ENCODE results near the gene SLC35F3. TPM values are rescaled to one million over a fixed set of nuclear protein-coding genes. Genes with fewer than 3 reads are reported as not detected.
A peak's percentile ranks its signal among the peaks of the same experiment; 100 is the strongest.

Gene SLC35F3
- total RNA-seq: under 1 TPM; 0.59 to 0.70 TPM

- Mint-ChIP-seq H3K4me1 (ENCODE audit: low read depth) (peaks cover 6% of the 10 kb centered on the region), H3K4me3 (no peak within 1 kb of the TSS), H3K9me3 (no peaks in the 10 kb centered on the region), H3K27me3 (peaks cover 49% of the 10 kb centered on the region), H3K27ac (no peak within 1 kb of the TSS), H3K36me3 (no peaks in the 10 kb centered on the region)
- ChIA-PET CTCF (no interaction called here), POLR2A (no interaction called here)
- intact Hi-C loops (cut with micrococcal nuclease): no loop called here
- DNase-seq: peak; percentile 39
These were observed at the start of gene SLC35F3 for GRCh38 chr1:233904633-233905415. Gene SLC35F3 (plus strand): TSS chr1:233904676.

- ChIA-PET CTCF (no interaction called here), POLR2A (no interaction called here)
- Mint-ChIP-seq H3K27ac (no peak overlapping the region), H3K36me3 (no peaks in the 10 kb centered on the region), H3K4me3 (no peak overlapping the region), H3K4me1 (ENCODE audit: low read depth) (no peaks in the 10 kb centered on the region), H3K27me3 (peaks cover 9% of the 10 kb centered on the region), H3K9me3 (no peaks in the 10 kb centered on the region)
- DNase-seq: no peak
- intact Hi-C loops (cut with micrococcal nuclease): no loop called here
These were observed 45.0 kb upstream of the SLC35F3 start for GRCh38 chr1:233859446-233859845.

- ChIA-PET CTCF (no interaction called here), POLR2A (no interaction called here)
- Mint-ChIP-seq H3K4me3 (no peak overlapping the region), H3K36me3 (no peaks in the 10 kb centered on the region), H3K9me3 (peaks cover 23% of the 10 kb centered on the region), H3K27ac (no peak overlapping the region), H3K27me3 (peaks cover 9% of the 10 kb centered on the region), H3K4me1 (ENCODE audit: low read depth) (no peaks in the 10 kb centered on the region)
- DNase-seq: no peak
- intact Hi-C loops (cut with micrococcal nuclease): no loop called here
These were observed 40.5 kb upstream of the SLC35F3 start for GRCh38 chr1:233863901-233864545.

DNA sequence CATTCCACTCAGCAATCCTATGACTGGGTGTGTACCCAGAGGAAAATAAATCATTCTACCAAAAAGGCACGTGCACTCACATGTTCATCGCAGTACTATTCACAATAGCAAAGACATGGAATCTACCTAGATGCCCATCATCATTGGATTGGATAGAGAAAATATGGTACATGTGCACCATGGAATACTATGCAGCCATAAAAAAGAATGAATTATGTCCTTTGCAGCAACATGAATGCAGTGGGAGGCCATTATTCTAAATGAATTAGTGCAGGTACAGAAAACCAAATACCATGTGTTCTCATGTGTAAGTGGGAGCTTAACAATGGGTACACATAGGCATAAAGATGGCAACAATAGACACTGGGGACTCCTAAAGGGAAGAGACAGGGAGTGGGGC is 39.9 kb upstream of the SLC35F3 start:
- H3K4me3 Mint-ChIP-seq: no peak overlapping the region
- no peaks in the 10 kb centered on the region for H3K36me3 Mint-ChIP-seq
- no peaks in the 10 kb centered on the region for H3K4me1 Mint-ChIP-seq (ENCODE audit: low read depth)
- H3K27me3 Mint-ChIP-seq: peaks cover 9% of the 10 kb centered on the region
- H3K9me3 Mint-ChIP-seq: peaks cover 23% of the 10 kb centered on the region
- ChIA-PET CTCF (no interaction called here), POLR2A (no interaction called here)
- no peak for DNase-seq
- intact Hi-C loops (cut with micrococcal nuclease): no loop called here
- H3K27ac Mint-ChIP-seq: no peak overlapping the region

GRCh38 chr1:233865216-233865615 is 39.3 kb upstream of the SLC35F3 start:
- no peak for DNase-seq
- POLR2A ChIA-PET: no interaction called here
- Mint-ChIP-seq H3K9me3 (peaks cover 23% of the 10 kb centered on the region), H3K36me3 (no peaks in the 10 kb centered on the region), H3K4me3 (no peak overlapping the region), H3K4me1 (ENCODE audit: low read depth) (no peaks in the 10 kb centered on the region), H3K27me3 (peaks cover 11% of the 10 kb centered on the region), H3K27ac (no peak overlapping the region)
- CTCF ChIA-PET: no interaction called here
- intact Hi-C loops (cut with micrococcal nuclease): no loop called here

GRCh38 chr1:233865902-233866301 is 38.6 kb upstream of the SLC35F3 start:
- CTCF ChIA-PET: no interaction called here
- Mint-ChIP-seq H3K27ac (no peak overlapping the region), H3K27me3 (peaks cover 9% of the 10 kb centered on the region)

GRCh38 chr1:233867028-233867427 is 37.4 kb upstream of the SLC35F3 start:
- Mint-ChIP-seq H3K4me3 (no peak overlapping the region), H3K27me3 (peaks cover 9% of the 10 kb centered on the region)
- CTCF ChIA-PET: no interaction called here

More at GRCh38 chr1:233865902-233866301, 38.6 kb upstream of the SLC35F3 start:
- H3K4me3 Mint-ChIP-seq: no peak overlapping the region
- POLR2A ChIA-PET: no interaction called here
- intact Hi-C loops (cut with micrococcal nuclease): no loop called here
- DNase-seq: no peak
- no peaks in the 10 kb centered on the region for H3K36me3 Mint-ChIP-seq
- peaks cover 23% of the 10 kb centered on the region for H3K9me3 Mint-ChIP-seq
- H3K4me1 Mint-ChIP-seq (ENCODE audit: low read depth): no peaks in the 10 kb centered on the region

DNA sequence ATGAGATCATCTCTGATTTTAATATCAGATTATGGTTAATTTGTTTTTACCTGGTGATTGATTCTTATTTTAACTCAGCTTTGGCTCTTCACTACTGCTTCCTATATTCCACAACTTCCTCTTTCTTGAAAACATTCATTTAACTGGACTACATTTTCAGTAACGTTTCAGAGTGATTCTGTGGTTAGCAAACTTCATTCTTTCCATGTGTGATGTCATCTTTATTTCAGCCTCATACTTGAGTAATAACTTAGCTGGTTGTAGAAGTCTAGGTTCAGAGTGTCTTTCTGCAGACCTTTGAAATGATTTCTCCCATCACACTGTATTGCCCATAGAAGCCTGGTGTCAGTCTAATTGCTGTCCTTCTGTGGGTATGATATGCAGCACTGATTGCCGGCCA is 36.0 kb upstream of the SLC35F3 start:
- Mint-ChIP-seq H3K27me3 (peaks cover 7% of the 10 kb centered on the region), H3K4me3 (no peak overlapping the region), H3K9me3 (peaks cover 23% of the 10 kb centered on the region), H3K27ac (no peak overlapping the region), H3K36me3 (no peaks in the 10 kb centered on the region), H3K4me1 (ENCODE audit: low read depth) (no peaks in the 10 kb centered on the region)
- ChIA-PET POLR2A (no interaction called here), CTCF (no interaction called here)
- no peak for DNase-seq
- intact Hi-C loops (cut with micrococcal nuclease): no loop called here

More at GRCh38 chr1:233867028-233867427, 37.4 kb upstream of the SLC35F3 start:
- DNase-seq: no peak
- Mint-ChIP-seq H3K9me3 (peaks cover 23% of the 10 kb centered on the region), H3K4me1 (ENCODE audit: low read depth) (no peaks in the 10 kb centered on the region), H3K36me3 (no peaks in the 10 kb centered on the region), H3K27ac (no peak overlapping the region)
- intact Hi-C loops (cut with micrococcal nuclease): no loop called here
- POLR2A ChIA-PET: no interaction called here

DNA sequence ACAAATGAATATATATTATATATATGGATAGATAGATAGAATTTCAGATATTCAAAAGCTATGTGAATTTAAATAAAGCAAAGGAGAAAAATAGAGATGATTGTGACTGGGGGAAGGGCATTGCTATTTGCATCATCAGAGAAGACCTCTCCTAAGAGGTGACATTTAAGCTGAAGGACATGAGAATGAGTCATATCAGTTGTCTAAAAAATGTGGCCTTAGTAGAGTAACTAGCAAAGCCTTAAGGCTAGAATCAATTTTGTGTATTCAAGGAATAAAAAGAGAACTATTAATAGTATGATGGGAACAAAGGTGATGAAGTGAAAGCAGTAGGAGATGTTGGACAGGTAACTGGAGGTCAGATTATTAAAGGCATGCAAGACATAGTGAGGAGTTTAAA is 34.8 kb upstream of the SLC35F3 start:
- Mint-ChIP-seq H3K4me1 (ENCODE audit: low read depth) (no peaks in the 10 kb centered on the region), H3K9me3 (peaks cover 23% of the 10 kb centered on the region), H3K27me3 (peaks cover 1% of the 10 kb centered on the region), H3K27ac (no peak overlapping the region), H3K4me3 (no peak overlapping the region), H3K36me3 (no peaks in the 10 kb centered on the region)
- intact Hi-C loops (cut with micrococcal nuclease): no loop called here
- ChIA-PET POLR2A (no interaction called here), CTCF (no interaction called here)
- no peak for DNase-seq

GRCh38 chr1:233873666-233874065 is 30.8 kb upstream of the SLC35F3 start:
- no peak for DNase-seq
- Mint-ChIP-seq H3K9me3 (no peaks in the 10 kb centered on the region), H3K4me3 (no peak overlapping the region), H3K36me3 (no peaks in the 10 kb centered on the region), H3K27me3 (peaks cover 3% of the 10 kb centered on the region), H3K27ac (no peak overlapping the region), H3K4me1 (ENCODE audit: low read depth) (no peaks in the 10 kb centered on the region)
- intact Hi-C loops (cut with micrococcal nuclease): no loop called here
- ChIA-PET CTCF (interaction anchor here (1.3 kb wide), 1 partner anchor 11 kb away, joined by 3 read pairs; no protein-coding TSS in a partner anchor), POLR2A (interaction anchor here (0.7 kb wide), 1 partner anchor 309 kb away, joined by 3 read pairs; no protein-coding TSS in a partner anchor)

- intact Hi-C loops (cut with micrococcal nuclease): no loop called here
- no peaks in the 10 kb centered on the region for H3K36me3 Mint-ChIP-seq
- peaks cover 2% of the 10 kb centered on the region for H3K27me3 Mint-ChIP-seq
- CTCF ChIA-PET: no interaction called here
- no peaks in the 10 kb centered on the region for H3K4me1 Mint-ChIP-seq (ENCODE audit: low read depth)
- no peak overlapping the region for H3K4me3 Mint-ChIP-seq
- POLR2A ChIA-PET: no interaction called here
- DNase-seq: no peak
- peaks cover 9% of the 10 kb centered on the region for H3K9me3 Mint-ChIP-seq
- no peak overlapping the region for H3K27ac Mint-ChIP-seq
These were observed 24.6 kb upstream of the SLC35F3 start for GRCh38 chr1:233879841-233880240.

DNA sequence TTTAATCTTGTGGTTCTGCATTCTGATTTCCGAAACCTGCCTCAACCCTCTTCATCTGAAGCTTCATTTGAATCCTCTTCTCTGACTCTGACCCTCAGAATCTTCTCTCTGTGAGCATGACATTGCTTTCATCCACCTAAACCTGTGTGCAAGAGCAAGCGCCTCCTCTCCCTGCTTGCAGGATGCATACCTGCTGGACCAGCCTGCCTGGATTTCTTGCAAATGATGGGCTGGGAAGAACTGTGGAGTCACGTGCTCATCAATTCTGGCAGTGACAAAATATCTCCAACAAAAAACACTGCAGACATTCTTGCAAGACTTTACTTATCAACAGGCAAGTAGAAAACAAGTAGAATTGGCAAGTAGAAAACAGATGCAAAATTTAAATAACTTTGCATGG is 20.8 kb upstream of the SLC35F3 start:
- H3K27ac Mint-ChIP-seq: no peak overlapping the region
- ChIA-PET POLR2A (no interaction called here), CTCF (no interaction called here)
- H3K9me3 Mint-ChIP-seq: peaks cover 15% of the 10 kb centered on the region
- H3K4me3 Mint-ChIP-seq: no peak overlapping the region
- peaks cover 6% of the 10 kb centered on the region for H3K27me3 Mint-ChIP-seq
- DNase-seq: no peak
- no peaks in the 10 kb centered on the region for H3K4me1 Mint-ChIP-seq (ENCODE audit: low read depth)
- no peaks in the 10 kb centered on the region for H3K36me3 Mint-ChIP-seq
- intact Hi-C loops (cut with micrococcal nuclease): no loop called here

Data from activated CD4-positive, alpha-beta memory T cell treated with anti-CD3 and anti-CD28 coated beads for 36 hours (primary cell).